Measurements from ENCODE around the gene PTP4A2. TPM values are rescaled to one million over a fixed set of nuclear protein-coding genes. Genes with fewer than 3 reads are reported as not detected.

PTP4A2 gene
- total and polyA plus RNA-seq, 5 experiments from 2014 or later, result 230 to 748 (median 287) TPM

- ATAC-seq (no peak), DNase-seq (no peak)
- H3K9me3 Mint-ChIP-seq, result no peaks in the 10 kb centered on the region
- peak overlapping the region in 8 of 10 donors; percentile 10 to 80 (median 59) for H3K27ac Mint-ChIP-seq
- H3K4me3 Mint-ChIP-seq, result no peak overlapping the region
- H3K4me1 Mint-ChIP-seq, result peaks cover 21 to 69% (median 60%) of the 10 kb centered on the region in 4 donors
- peaks cover 4 to 95% (median 23%) of the 10 kb centered on the region in 3 donors for H3K36me3 Mint-ChIP-seq
- no peaks in the 10 kb centered on the region for H3K27me3 Mint-ChIP-seq
- POLR2A ChIA-PET, result interaction anchor here (1.0 to 1.3 kb wide), 2 partner anchors 24 to 25 kb away, joined by 3 to 4 read pairs; no protein-coding TSS in a partner anchor
Measured at GRCh38 chr1:31913968-31914367, 24.2 kb downstream of the PTP4A2 start.

- no peaks in the 10 kb centered on the region for H3K9me3 Mint-ChIP-seq
- H3K4me1 Mint-ChIP-seq, result peaks cover 16 to 63% (median 57%) of the 10 kb centered on the region in 4 donors
- DNase-seq (no peak), ATAC-seq (no peak)
- POLR2A ChIA-PET, result interaction anchor here (1.0 to 1.3 kb wide), 4 partner anchors 9 to 51 kb away, joined by 3 to 5 read pairs (median 4); no protein-coding TSS in a partner anchor
- no peaks in the 10 kb centered on the region for H3K27me3 Mint-ChIP-seq
- H3K36me3 Mint-ChIP-seq, result peaks cover 9 to 95% (median 25%) of the 10 kb centered on the region in 3 donors
- H3K4me3 Mint-ChIP-seq, result peak overlapping the region in 2 of 10 donors; percentile 10 to 39
- peak overlapping the region in 8 of 10 donors; percentile 26 to 89 (median 68) for H3K27ac Mint-ChIP-seq
Measured at GRCh38 chr1:31912839-31913239, 25.3 kb downstream of the PTP4A2 start.

GRCh38 chr1:31911994-31912780 is 26.0 kb downstream of the PTP4A2 start:
- Mint-ChIP-seq H3K4me1 (peaks cover 16 to 59% (median 55%) of the 10 kb centered on the region in 4 donors), H3K9me3 (no peaks in the 10 kb centered on the region), H3K4me3 (peak overlapping the region in 3 of 10 donors; percentile 3 to 39 (median 10)), H3K36me3 (peaks cover 9 to 95% (median 28%) of the 10 kb centered on the region in 3 donors), H3K27me3 (no peaks in the 10 kb centered on the region), H3K27ac (peak overlapping the region; percentile 22 to 89 (median 69))
- ATAC-seq (no peak), DNase-seq (no peak)
- POLR2A ChIA-PET, result interaction anchor here (1.1 to 1.3 kb wide), 2 partner anchors 25 to 52 kb away, joined by 3 read pairs; no protein-coding TSS in a partner anchor

GRCh38 chr1:31910933-31911332 is 27.2 kb downstream of the PTP4A2 start:
- ATAC-seq (no peak), DNase-seq (no peak)
- H3K27ac Mint-ChIP-seq, result peak overlapping the region; percentile 0 to 91 (median 28)
- no peaks in the 10 kb centered on the region for H3K9me3 Mint-ChIP-seq
- no peaks in the 10 kb centered on the region for H3K27me3 Mint-ChIP-seq
- H3K36me3 Mint-ChIP-seq, result peaks cover 9 to 98% (median 25%) of the 10 kb centered on the region in 3 donors
- H3K4me1 Mint-ChIP-seq, result peaks cover 17 to 57% (median 48%) of the 10 kb centered on the region in 4 donors
- POLR2A ChIA-PET, result interaction anchor here (0.6 kb wide), 1 partner anchor 46 kb away, joined by 3 read pairs; no protein-coding TSS in a partner anchor
- H3K4me3 Mint-ChIP-seq, result peak overlapping the region in 3 of 10 donors; percentile 1 to 45 (median 7)

- peaks cover 9 to 98% (median 22%) of the 10 kb centered on the region in 3 donors for H3K36me3 Mint-ChIP-seq
- no peak overlapping the region for H3K4me3 Mint-ChIP-seq
- peak overlapping the region in 1 of 10 donors; percentile 4 for H3K27ac Mint-ChIP-seq
- DNase-seq (no peak), ATAC-seq (no peak)
- POLR2A ChIA-PET, result interaction anchor here (0.6 to 0.7 kb wide), 3 partner anchors 34 to 478 kb away, joined by 3 to 6 read pairs (median 6); no protein-coding TSS in a partner anchor
- H3K9me3 Mint-ChIP-seq, result no peaks in the 10 kb centered on the region
- peaks cover 21 to 68% (median 51%) of the 10 kb centered on the region in 4 donors for H3K4me1 Mint-ChIP-seq
- no peaks in the 10 kb centered on the region for H3K27me3 Mint-ChIP-seq
Measured at GRCh38 chr1:31909691-31910090, 28.5 kb downstream of the PTP4A2 start.

- H3K27me3 Mint-ChIP-seq, result no peaks in the 10 kb centered on the region
- ATAC-seq (no peak), DNase-seq (no peak)
- no peaks in the 10 kb centered on the region for H3K9me3 Mint-ChIP-seq
- peak overlapping the region in 6 of 10 donors; percentile 2 to 69 (median 38) for H3K27ac Mint-ChIP-seq
- H3K36me3 Mint-ChIP-seq, result peaks cover 8 to 69% (median 9%) of the 10 kb centered on the region in 3 donors
- POLR2A ChIA-PET, result interaction anchor here (0.6 to 2.1 kb wide), 3 partner anchors 18 to 60 kb away, joined by 4 to 5 read pairs (median 4); partner anchors contain the start of gene PTP4A2
- no peak overlapping the region for H3K4me3 Mint-ChIP-seq
- H3K4me1 Mint-ChIP-seq, result peaks cover 17 to 55% (median 41%) of the 10 kb centered on the region in 4 donors
Measured at GRCh38 chr1:31906557-31906956, 31.6 kb downstream of the PTP4A2 start.

GRCh38 chr1:31905681-31906080 is 32.5 kb downstream of the PTP4A2 start:
- Mint-ChIP-seq H3K27me3 (no peaks in the 10 kb centered on the region), H3K4me3 (no peak overlapping the region), H3K36me3 (peaks cover 8 to 60% (median 9%) of the 10 kb centered on the region in 3 donors), H3K9me3 (no peaks in the 10 kb centered on the region), H3K4me1 (peaks cover 15 to 57% (median 37%) of the 10 kb centered on the region in 4 donors), H3K27ac (peak overlapping the region in 9 of 10 donors; percentile 16 to 72 (median 64))
- POLR2A ChIA-PET, result interaction anchor here (1.2 to 3.3 kb wide), 3 partner anchors 17 to 33 kb away, joined by 4 to 11 read pairs (median 5); partner anchors contain the start of gene PTP4A2
- no peak for ATAC-seq
- no peak for DNase-seq

GRCh38 chr1:31905093-31905509 is 33.1 kb downstream of the PTP4A2 start:
- Mint-ChIP-seq H3K4me3 (no peak overlapping the region), H3K27ac (peak overlapping the region in 9 of 10 donors; percentile 38 to 90 (median 71)), H3K4me1 (peaks cover 16 to 58% (median 37%) of the 10 kb centered on the region in 4 donors), H3K27me3 (no peaks in the 10 kb centered on the region), H3K9me3 (no peaks in the 10 kb centered on the region), H3K36me3 (peaks cover 8 to 55% (median 9%) of the 10 kb centered on the region in 3 donors)
- ATAC-seq, result no peak
- no peak for DNase-seq
- POLR2A ChIA-PET, result interaction anchor here (0.6 to 3.3 kb wide), 4 partner anchors 16 to 248 kb away, joined by 3 to 11 read pairs (median 4); no protein-coding TSS in a partner anchor

GRCh38 chr1:31904339-31905092 is 33.7 kb downstream of the PTP4A2 start:
- ATAC-seq (peak in 1 of 2 donors; percentile 31), DNase-seq (no peak)
- Mint-ChIP-seq H3K4me3 (no peak overlapping the region), H3K27ac (peak overlapping the region; percentile 15 to 90 (median 70)), H3K9me3 (no peaks in the 10 kb centered on the region), H3K4me1 (peaks cover 16 to 58% (median 37%) of the 10 kb centered on the region in 4 donors), H3K27me3 (no peaks in the 10 kb centered on the region), H3K36me3 (peaks cover 5 to 49% (median 8%) of the 10 kb centered on the region in 3 donors)
- POLR2A ChIA-PET, result interaction anchor here (0.6 to 3.3 kb wide), 7 partner anchors 9 to 248 kb away, joined by 3 to 11 read pairs (median 5); no protein-coding TSS in a partner anchor

GRCh38 chr1:31902510-31902860 is 35.7 kb downstream of the PTP4A2 start:
- H3K4me1 Mint-ChIP-seq, result peaks cover 16 to 47% (median 41%) of the 10 kb centered on the region in 4 donors
- H3K27me3 Mint-ChIP-seq, result no peaks in the 10 kb centered on the region
- ATAC-seq, result no peak
- peaks cover 0 to 29% (median 0%) of the 10 kb centered on the region in 3 donors for H3K36me3 Mint-ChIP-seq
- no peak for DNase-seq
- no peak overlapping the region for H3K4me3 Mint-ChIP-seq
- POLR2A ChIA-PET, result interaction anchor here (0.7 kb wide), 1 partner anchor 59 kb away, joined by 7 read pairs; no protein-coding TSS in a partner anchor
- H3K27ac Mint-ChIP-seq, result peak overlapping the region in 6 of 10 donors; percentile 3 to 75 (median 58)
- no peaks in the 10 kb centered on the region for H3K9me3 Mint-ChIP-seq

- ATAC-seq (no peak), DNase-seq (no peak)
- H3K27me3 Mint-ChIP-seq, result no peaks in the 10 kb centered on the region
- peak overlapping the region in 6 of 10 donors; percentile 4 to 81 (median 60) for H3K27ac Mint-ChIP-seq
- H3K36me3 Mint-ChIP-seq, result peaks cover 0 to 24% (median 0%) of the 10 kb centered on the region in 3 donors
- no peaks in the 10 kb centered on the region for H3K9me3 Mint-ChIP-seq
- peak overlapping the region in 1 of 10 donors; percentile 26 for H3K4me3 Mint-ChIP-seq
- POLR2A ChIA-PET, result interaction anchor here (0.5 to 1.7 kb wide), 3 partner anchors 12 to 789 kb away, joined by 3 to 7 read pairs (median 3); no protein-coding TSS in a partner anchor
- peaks cover 16 to 46% (median 41%) of the 10 kb centered on the region in 4 donors for H3K4me1 Mint-ChIP-seq
Measured at GRCh38 chr1:31901838-31902509, 36.2 kb downstream of the PTP4A2 start.

Data from naive thymus-derived CD8-positive, alpha-beta T cell (primary cell).